H1 (cell line): ENCODE measurements around the gene TCF25. TPM values are rescaled to one million over a fixed set of nuclear protein-coding genes. Genes with fewer than 3 reads are reported as not detected.

ENCODE experiments used
- CTCF ChIA-PET: fragments of 300-600 bp; sonication (Branson Sonifier 250); formaldehyde crosslinking; loops from one replicate; lab custom pipeline; 2021; ENCODE audit not compliant: partially characterized antibody; lab: Charles Lee
- POLR2A ChIA-PET: fragments of 300-600 bp; sonication (Branson Sonifier 250); formaldehyde crosslinking; loops from one replicate; lab custom pipeline; 2021; ENCODE audit warnings: inconsistent platforms; ENCODE audit not compliant: partially characterized antibody; lab: Charles Lee
- DNase-seq, 2 experiments: peaks; one replicate each; pipeline versions ENCODE4 v3.0.0 to v3.0.0-alpha.2; 2010 to 2022; ENCODE audit warnings: low spot score in 2 of 2, low read depth in 1 of 2, mixed read lengths in 1 of 2
- FAIRE-seq: peaks from 2 replicates; lab custom pipeline; 2011; peaks lifted over from hg19 to GRCh38; lab: Jason Lieb, UNC
- H2AFZ ChIP-seq: 2 replicates; pipeline ENCODE4 v1.8.1; 2012; ENCODE audit warnings: low read length, inconsistent platforms
- H2AK5ac ChIP-seq: 2 replicates; pipeline ENCODE4 v1.6.1; 2013; ENCODE audit warnings: low read depth, low read length
- H2BK120ac ChIP-seq: replicated peaks from 2 replicates; pipeline ENCODE3; 2013; ENCODE audit warnings: low read depth, low read length, inconsistent platforms
- H2BK12ac ChIP-seq: 2 replicates; pipeline ENCODE4 v1.6.1; 2013; ENCODE audit warnings: low read depth, low read length
- H2BK15ac ChIP-seq: 2 replicates; pipeline ENCODE4 v1.6.1; 2013; ENCODE audit warnings: low read length
- H2BK20ac ChIP-seq: 2 replicates; pipeline ENCODE4 v1.6.1; 2013; ENCODE audit warnings: low read length
- H2BK5ac ChIP-seq: 2 replicates; pipeline ENCODE4 v1.6.1; 2013; ENCODE audit warnings: low read depth, low read length
- H3K14ac ChIP-seq: 2 replicates; pipeline ENCODE4 v1.6.1; 2013; ENCODE audit warnings: inconsistent platforms; ENCODE audit not compliant: insufficient read length
- H3K18ac ChIP-seq: 2 replicates; pipeline ENCODE4 v1.6.1; 2013; ENCODE audit warnings: low read length; ENCODE audit errors: extremely low read depth
- H3K23ac ChIP-seq: 2 replicates; pipeline ENCODE4 v1.6.1; 2013; ENCODE audit warnings: inconsistent platforms; ENCODE audit not compliant: insufficient read length
- H3K23me2 ChIP-seq: 2 replicates; pipeline ENCODE4 v1.6.1; 2013; ENCODE audit warnings: low read depth, low read length
- H3K27ac ChIP-seq: 2 replicates; pipeline ENCODE4 v1.6.1; 2011; ENCODE audit warnings: low read depth, low read length, inconsistent platforms
- H3K27me3 ChIP-seq, 4 experiments: replicated peaks in 1 of 4; 1 replicate in 1 of 4; 2 replicates in 3 of 4; pipeline versions ENCODE4 v1.6.1 to v1.8.1; 2011 to 2013; ENCODE audit warnings: low read length in 3 of 4, mild to moderate bottlenecking in 3 of 4, inconsistent platforms in 2 of 4, mixed read lengths in 2 of 4, moderate library complexity in 1 of 4; ENCODE audit not compliant: control insufficient read depth in 3 of 4, insufficient read depth in 3 of 4; ENCODE audit errors: extremely low read depth in 1 of 4
- H3K36me3 ChIP-seq, 4 experiments: 2 replicates each; pipeline versions ENCODE4 v1.6.1 to v1.8.1; 2011 to 2013; ENCODE audit warnings: mild to moderate bottlenecking in 4 of 4, low read length in 3 of 4, moderate library complexity in 2 of 4, control low read depth in 1 of 4, inconsistent platforms in 1 of 4; ENCODE audit not compliant: insufficient read depth in 4 of 4, control insufficient read depth in 2 of 4
- H3K4ac ChIP-seq: replicated peaks from 2 replicates; pipeline ENCODE3; 2013; ENCODE audit warnings: low read length, low read depth, mixed read lengths, inconsistent platforms; ENCODE audit not compliant: insufficient read length
- H3K4me1 ChIP-seq, 4 experiments: replicated peaks in 1 of 4; 1 replicate in 1 of 4; 2 replicates in 3 of 4; pipeline versions ENCODE4 v1.6.1 to v1.8.1; 2011 to 2013; ENCODE audit warnings: low read length in 3 of 4, inconsistent platforms in 2 of 4, mixed read lengths in 1 of 4; ENCODE audit not compliant: insufficient read depth in 4 of 4, control insufficient read depth in 3 of 4
- H3K4me2 ChIP-seq, 2 experiments: 2 replicates each; pipeline versions ENCODE4 v1.6.1 to v1.8.1; 2011 to 2013; ENCODE audit warnings: low read depth in 2 of 2, low read length in 2 of 2, control low read depth in 1 of 2, inconsistent platforms in 1 of 2, mild to moderate bottlenecking in 1 of 2; ENCODE audit not compliant: insufficient read depth in 1 of 2
- H3K4me3 ChIP-seq, 4 experiments: fragments of 200-600, 300-600 bp in 1 of 4; sonication (generic), shearing (Covaris generic), sonication (Bioruptor Twin) in 1 of 4; 2 replicates each; pipeline versions ENCODE4 v1.5.1 to v1.8.1; 2011 to 2016; ENCODE audit warnings: low read length in 4 of 4, low read depth in 3 of 4, control low read depth in 2 of 4, inconsistent platforms in 2 of 4, mild to moderate bottlenecking in 2 of 4, mixed read lengths in 1 of 4, moderate library complexity in 1 of 4; ENCODE audit not compliant: insufficient read depth in 2 of 4; ENCODE audit errors: extremely low read depth in 1 of 4
- H3K56ac ChIP-seq: replicated peaks from 2 replicates; pipeline ENCODE3; 2013; ENCODE audit warnings: low read depth, mild to moderate bottlenecking, mixed read lengths, low read length, inconsistent platforms; ENCODE audit not compliant: insufficient read length
- H3K79me1 ChIP-seq: 2 replicates; pipeline ENCODE4 v1.6.1; 2013; ENCODE audit warnings: low read depth, low read length, control low read depth
- H3K79me2 ChIP-seq, 2 experiments: 2 replicates each; pipeline versions ENCODE4 v1.6.1 to v1.8.1; 2012 to 2013; ENCODE audit warnings: low read length in 2 of 2, mild to moderate bottlenecking in 2 of 2, inconsistent platforms in 1 of 2; ENCODE audit not compliant: insufficient read depth in 2 of 2, control insufficient read depth in 1 of 2
- H3K9ac ChIP-seq, 4 experiments: replicated peaks in 1 of 4; 1 replicate in 1 of 4; 2 replicates in 3 of 4; pipeline versions ENCODE4 v1.6.1 to v1.8.1; 2011 to 2013; ENCODE audit warnings: low read depth in 3 of 4, low read length in 3 of 4, control low read depth in 2 of 4, mild to moderate bottlenecking in 2 of 4, moderate library complexity in 2 of 4, inconsistent platforms in 1 of 4; ENCODE audit errors: extremely low read depth in 1 of 4
- H3K9me3 ChIP-seq, 2 experiments: 2 replicates each; pipeline versions ENCODE4 v1.6.1 to v1.8.1; 2012 to 2013; ENCODE audit warnings: mild to moderate bottlenecking in 2 of 2, moderate library complexity in 2 of 2, control low read depth in 1 of 2, inconsistent platforms in 1 of 2, low read depth in 1 of 2, low read length in 1 of 2, mixed read lengths in 1 of 2; ENCODE audit not compliant: insufficient read depth in 2 of 2
- H4K20me1 ChIP-seq, 2 experiments: replicated peaks in 1 of 2; 2 replicates each; pipeline versions ENCODE3 to v1.8.1; 2011 to 2013; ENCODE audit warnings: inconsistent platforms in 2 of 2, low read length in 2 of 2, mild to moderate bottlenecking in 1 of 2; ENCODE audit not compliant: insufficient read depth in 2 of 2, control insufficient read depth in 1 of 2
- H4K5ac ChIP-seq: 2 replicates; pipeline ENCODE4 v1.6.1; 2013; ENCODE audit warnings: low read length, low read depth, mixed read lengths, inconsistent platforms; ENCODE audit not compliant: insufficient read length
- H4K8ac ChIP-seq: 2 replicates; pipeline ENCODE4 v1.8.0; 2013; ENCODE audit warnings: mild to moderate bottlenecking, moderate library complexity, low read length, inconsistent platforms; ENCODE audit not compliant: insufficient read depth; ENCODE audit errors: extremely low read depth
- H4K91ac ChIP-seq: replicated peaks from 2 replicates; pipeline ENCODE3; 2013; ENCODE audit warnings: low read length, mixed read lengths, inconsistent platforms; ENCODE audit not compliant: insufficient read length
- BACH1 ChIP-seq: IDR thresholded peaks from 2 replicates; pipeline ENCODE4 v1.6.1; 2012; ENCODE audit warnings: low read length, improper control_type of control experiment
- FOSL1 ChIP-seq: IDR thresholded peaks from 2 replicates; pipeline ENCODE4 v1.6.1; 2011; ENCODE audit warnings: mild to moderate bottlenecking, low read depth, low read length, moderate library complexity; ENCODE audit not compliant: insufficient read depth
- MAX ChIP-seq: IDR thresholded peaks from 2 replicates; pipeline ENCODE4 v1.6.1; 2012; ENCODE audit warnings: inconsistent platforms
- NANOG ChIP-seq: IDR thresholded peaks from 2 replicates; pipeline ENCODE4 v1.6.1; 2011; ENCODE audit warnings: low read length, low read depth, mild to moderate bottlenecking, inconsistent platforms; ENCODE audit not compliant: insufficient read depth, poor library complexity, severe bottlenecking
- POLR2AphosphoS5 ChIP-seq: IDR thresholded peaks from 2 replicates; pipeline ENCODE4 v1.6.1; 2011; ENCODE audit warnings: low read depth, low read length
- RFX5 ChIP-seq: IDR thresholded peaks from 2 replicates; pipeline ENCODE4 v1.6.1; 2011; ENCODE audit warnings: low read depth, low read length, improper control_type of control experiment, borderline replicate concordance
- SIX5 ChIP-seq: IDR thresholded peaks from 2 replicates; pipeline ENCODE4 v1.6.1; 2011; ENCODE audit warnings: mild to moderate bottlenecking, low read depth, low read length
- TAF7 ChIP-seq: optimal IDR thresholded peaks from 2 replicates; pipeline ENCODE3; 2011; ENCODE audit warnings: low read depth, mild to moderate bottlenecking, inconsistent platforms, low read length, moderate library complexity, borderline replicate concordance
- WGBS, 2 experiments: shearing (Covaris generic) in 1 of 2; methylation state at CpG; one replicate each; pipeline versions ENCODE4 v1.1.6 to v1.1.7; 2013 to 2015; ENCODE audit warnings: low lambda C conversion rate in 2 of 2, mixed read lengths in 2 of 2, inconsistent platforms in 1 of 2, low coverage in 1 of 2, missing lambda C conversion rate in 1 of 2; ENCODE audit not compliant: insufficient replicate concordance in 2 of 2, insufficient coverage in 1 of 2, insufficient read length in 1 of 2; ENCODE audit errors: extremely low coverage in 1 of 2, missing lambda C conversion rate in 1 of 2; 5-methylcytosine and 5-hydroxymethylcytosine counted together
- polyA plus RNA-seq, 7 experiments: library from polyadenylated mRNA; depleted of rRNA in 3 of 7; stranded (reverse) in 5 of 7; unstranded in 2 of 7; fragments of >200 nt in 5 of 7; fragments of 200-250 nt in 2 of 7; gene quantifications; 1 replicate in 5 of 7; 2 replicates in 1 of 7; 4 replicates in 1 of 7; pipeline versions ENCODE4 v1.2.1 to v1.2.3, GENCODE V29; 2011 to 2013; ENCODE audit warnings: missing spikeins in 2 of 7, mixed read lengths in 2 of 7
- total RNA-seq: library from RNA; stranded (reverse); fragmentation: NEBNext Ultra II Directional; extraction: Animal tissue kit (Norgen Biotek cat#: 25700); gene quantifications from 2 replicates; pipeline ENCODE4 v1.2.1, GENCODE V29; 2021

The TCF25 gene
- total and polyA plus RNA-seq, 2 of the 8 experiments (the other 6 are each of a cell fraction or from before 2014, with no cell fraction given) = 78.1 to 102 TPM

GRCh38 chr16:89837014-89837546 is 36.3 kb upstream of the TCF25 start:
- TF ChIP-seq RFX5 (no peak), NANOG (no peak), FOSL1 (no peak), POLR2AphosphoS5 (no peak), MAX (no peak), BACH1 (no peak), TAF7 (no peak), SIX5 (no peak)
- no peaks in the 10 kb centered on the region for H3K79me2 ChIP-seq
- no peak overlapping the region for H3K14ac ChIP-seq
- ChIA-PET CTCF (interaction anchor here (0.6 to 2.8 kb wide), 6 partner anchors 10 to 184 kb away, joined by 3 to 21 read pairs (median 3); no protein-coding TSS in a partner anchor), POLR2A (interaction anchor here (0.6 to 2.2 kb wide), 3 partner anchors 9 to 48 kb away, joined by 3 to 5 read pairs (median 4); partner anchors contain the start of genes FANCA and SPIRE2)
- H2BK20ac ChIP-seq = no peak overlapping the region
- H3K79me1 ChIP-seq = no peaks in the 10 kb centered on the region
- H3K23ac ChIP-seq = no peak overlapping the region
- H3K4ac ChIP-seq = no peak overlapping the region
- no peaks in the 10 kb centered on the region for H3K9me3 ChIP-seq
- no peak overlapping the region for H2AK5ac ChIP-seq
- H3K4me3 ChIP-seq = no peak overlapping the region
- H3K27ac ChIP-seq = no peak overlapping the region
- no peak overlapping the region for H4K91ac ChIP-seq
- H2AFZ ChIP-seq = no peak overlapping the region
- no peak overlapping the region for H4K5ac ChIP-seq
- WGBS, 2 experiments = 95% methylated on average over 17 of the region's 17 CpGs; no CpG with 5 or more reads in 1 of the 2 experiments
- H3K4me2 ChIP-seq = no peak overlapping the region
- H2BK5ac ChIP-seq = no peak overlapping the region
- H3K56ac ChIP-seq = no peak overlapping the region
- H4K8ac ChIP-seq = 0 out of 2 replicates have a peak overlapping the region, but pooled peaks have one; percentile 25
- DNase-seq = no peak
- H2BK15ac ChIP-seq = no peak overlapping the region
- peaks cover 0 to 5% of the 10 kb centered on the region in 2 experiments for H4K20me1 ChIP-seq
- no peaks in the 10 kb centered on the region for H3K36me3 ChIP-seq
- FAIRE-seq = no peak
- H3K9ac ChIP-seq = no peak overlapping the region
- H3K27me3 ChIP-seq = no peaks in the 10 kb centered on the region
- peaks cover 0 to 5% (median 1%) of the 10 kb centered on the region in 4 experiments; a peak in 2 of 7 replicates for H3K4me1 ChIP-seq
- no peaks in the 10 kb centered on the region for H3K23me2 ChIP-seq
- H2BK12ac ChIP-seq = no peak overlapping the region
- H3K18ac ChIP-seq = no peak overlapping the region
- no peak overlapping the region for H2BK120ac ChIP-seq
